ENCODE results near the gene PGA5. TPM values are rescaled to one million over a fixed set of nuclear protein-coding genes. Genes with fewer than 3 reads are reported as not detected.
"Not testable (repeated sequence)": the region's sequence is repeated elsewhere in the genome, so short reads cannot be mapped to it uniquely, and the experiment has no call there.

The PGA5 gene
- total RNA-seq, 6 donors from 2014 or later: 0.30 to 1.2 TPM; not detected in 4

DNA sequence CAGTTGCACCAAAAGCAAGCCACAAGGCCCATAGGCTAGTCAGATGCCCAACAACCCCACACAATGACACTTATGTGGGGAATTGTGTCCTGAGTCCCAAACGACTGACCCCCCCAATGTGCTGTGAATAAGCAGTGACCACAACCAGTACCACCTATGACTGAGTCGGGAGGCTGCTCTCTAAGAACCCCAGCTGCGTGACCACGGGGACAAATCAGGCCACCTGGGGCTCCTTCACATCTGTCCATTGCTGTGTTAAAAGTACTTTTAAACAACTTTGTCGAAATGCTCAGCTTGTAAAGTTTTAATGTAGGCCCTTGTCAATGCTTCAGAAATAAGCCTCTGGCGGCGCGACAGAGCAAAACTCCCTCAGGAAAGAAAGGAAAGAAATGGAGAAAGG, 687 bp upstream of the PGA5 start:
- not testable (repeated sequence) for H3K9me3 ChIP-seq; H3K4me1 ChIP-seq; H3K27ac ChIP-seq; DNase-seq; H3K4me3 ChIP-seq; ATAC-seq (ENCODE audit: low FRiP score in 2 of 2); H3K27me3 ChIP-seq; H3K36me3 ChIP-seq
- 70 to 77% methylated on average over 6 to 8 of the region's 8 CpGs for WGBS, 2 donors

DNA sequence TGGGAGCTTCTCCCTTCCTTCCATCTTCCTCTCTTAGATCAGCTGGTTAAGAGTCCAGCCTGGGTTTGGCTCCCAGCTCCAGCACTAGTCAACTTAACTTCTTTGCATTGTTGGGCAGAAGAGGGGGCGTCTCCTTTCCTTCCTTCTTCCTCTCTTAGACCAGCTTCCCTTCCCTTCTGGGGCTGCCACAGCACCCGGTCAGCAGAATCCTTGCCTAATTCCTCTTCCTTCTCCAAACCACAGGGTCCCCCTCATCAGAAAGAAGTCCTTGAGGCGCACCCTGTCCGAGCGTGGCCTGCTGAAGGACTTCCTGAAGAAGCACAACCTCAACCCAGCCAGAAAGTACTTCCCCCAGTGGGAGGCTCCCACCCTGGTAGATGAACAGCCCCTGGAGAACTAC, 551 bp downstream of the PGA5 start:
- peak in 1 of 2 donors; percentile 74 for ATAC-seq (ENCODE audit: low FRiP score in 2 of 2)
- H3K9me3 ChIP-seq, H3K27me3 ChIP-seq, H3K4me1 ChIP-seq, DNase-seq, H3K4me3 ChIP-seq, H3K27ac ChIP-seq, H3K36me3 ChIP-seq: not testable (repeated sequence)
- WGBS, 2 donors: no CpG with 5 or more reads among the region's 5 CpGs

DNA sequence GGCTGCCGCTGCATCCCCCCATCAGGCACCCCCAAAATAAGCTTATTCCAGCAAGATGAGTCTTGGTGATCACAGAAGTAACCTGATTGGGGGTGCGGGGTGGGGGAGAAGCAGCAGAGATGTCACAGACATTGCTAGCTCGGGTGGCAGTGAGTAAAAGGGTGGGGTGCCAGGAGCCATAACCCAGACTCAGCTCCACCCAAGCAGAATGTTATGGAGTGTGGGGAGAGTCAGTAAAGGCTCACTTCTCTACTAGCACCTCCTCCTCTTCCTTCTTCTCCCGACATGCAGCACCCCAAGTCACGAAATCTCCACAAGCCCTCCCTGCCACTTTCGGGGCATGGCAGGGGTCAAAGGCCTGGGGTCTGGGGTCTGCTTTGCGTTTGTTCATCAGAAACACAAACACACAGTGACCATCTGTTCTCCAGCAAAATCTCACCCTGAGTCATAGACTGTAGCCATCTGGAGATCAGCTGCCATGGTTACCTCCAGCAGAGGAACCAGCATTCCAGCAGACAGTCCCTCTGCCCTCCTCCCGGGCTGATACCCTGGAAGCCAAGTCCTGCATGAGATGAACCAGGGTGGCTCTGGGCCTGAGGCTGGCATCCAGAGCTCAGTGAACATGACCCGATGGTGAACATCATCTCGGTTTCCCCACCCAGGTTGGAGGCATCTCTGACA, 4.4 kb downstream of the PGA5 start:
- not testable (repeated sequence) for H3K27ac ChIP-seq; DNase-seq; ATAC-seq (ENCODE audit: low FRiP score in 2 of 2); H3K9me3 ChIP-seq; H3K27me3 ChIP-seq; H3K4me1 ChIP-seq; H3K4me3 ChIP-seq; H3K36me3 ChIP-seq
- no CpG with 5 or more reads among the region's 10 CpGs for WGBS, 2 donors

DNA sequence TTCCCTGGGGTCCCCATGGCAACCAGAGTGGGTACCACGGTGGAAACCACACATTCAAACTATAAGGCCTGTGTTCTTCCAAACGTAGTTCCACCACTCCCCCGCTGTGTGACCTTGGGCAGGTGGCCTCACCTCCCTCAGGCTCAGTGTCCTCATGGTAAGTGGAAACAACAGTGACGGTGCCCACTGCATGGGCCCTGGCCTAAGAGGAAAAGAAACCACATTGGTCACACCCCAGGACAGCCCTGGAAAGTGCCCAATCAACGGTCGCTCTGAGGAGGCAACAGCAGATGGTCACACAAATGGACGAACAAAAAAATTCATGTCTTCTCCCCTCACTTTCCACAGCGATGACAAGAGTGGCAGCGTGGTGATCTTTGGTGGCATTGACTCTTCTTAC, 7.1 kb downstream of the PGA5 start:
- H3K9me3 ChIP-seq; H3K4me3 ChIP-seq; H3K27ac ChIP-seq; H3K36me3 ChIP-seq; DNase-seq; H3K27me3 ChIP-seq; H3K4me1 ChIP-seq; ATAC-seq (ENCODE audit: low FRiP score in 2 of 2): not testable (repeated sequence)
- WGBS, 2 donors: 88 to 92% methylated on average over 8 to 9 of the region's 9 CpGs

DNA sequence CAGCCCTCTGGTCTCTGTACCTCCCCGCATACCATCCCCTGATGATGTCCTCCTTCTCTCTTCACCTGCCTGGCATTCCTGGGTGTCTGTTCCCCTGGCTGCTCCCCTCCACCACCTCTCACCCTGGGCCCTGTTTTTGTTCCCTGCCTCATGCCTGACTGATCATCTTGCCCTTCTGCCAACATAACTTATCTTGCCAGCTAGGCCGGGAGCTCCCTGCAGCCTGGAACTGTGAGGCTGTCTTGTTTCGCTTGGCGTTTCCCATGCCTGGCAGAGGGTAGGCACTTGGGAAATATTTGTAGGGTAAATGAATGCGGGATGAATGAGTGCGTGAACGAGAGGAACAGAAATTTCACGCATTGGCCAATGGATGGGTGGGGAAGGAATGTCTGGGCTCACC, 8.2 kb downstream of the PGA5 start:
- H3K27ac ChIP-seq, DNase-seq: not testable (repeated sequence)
- WGBS, 2 donors: 89 to 90% methylated on average over 8 of the region's 8 CpGs

DNA sequence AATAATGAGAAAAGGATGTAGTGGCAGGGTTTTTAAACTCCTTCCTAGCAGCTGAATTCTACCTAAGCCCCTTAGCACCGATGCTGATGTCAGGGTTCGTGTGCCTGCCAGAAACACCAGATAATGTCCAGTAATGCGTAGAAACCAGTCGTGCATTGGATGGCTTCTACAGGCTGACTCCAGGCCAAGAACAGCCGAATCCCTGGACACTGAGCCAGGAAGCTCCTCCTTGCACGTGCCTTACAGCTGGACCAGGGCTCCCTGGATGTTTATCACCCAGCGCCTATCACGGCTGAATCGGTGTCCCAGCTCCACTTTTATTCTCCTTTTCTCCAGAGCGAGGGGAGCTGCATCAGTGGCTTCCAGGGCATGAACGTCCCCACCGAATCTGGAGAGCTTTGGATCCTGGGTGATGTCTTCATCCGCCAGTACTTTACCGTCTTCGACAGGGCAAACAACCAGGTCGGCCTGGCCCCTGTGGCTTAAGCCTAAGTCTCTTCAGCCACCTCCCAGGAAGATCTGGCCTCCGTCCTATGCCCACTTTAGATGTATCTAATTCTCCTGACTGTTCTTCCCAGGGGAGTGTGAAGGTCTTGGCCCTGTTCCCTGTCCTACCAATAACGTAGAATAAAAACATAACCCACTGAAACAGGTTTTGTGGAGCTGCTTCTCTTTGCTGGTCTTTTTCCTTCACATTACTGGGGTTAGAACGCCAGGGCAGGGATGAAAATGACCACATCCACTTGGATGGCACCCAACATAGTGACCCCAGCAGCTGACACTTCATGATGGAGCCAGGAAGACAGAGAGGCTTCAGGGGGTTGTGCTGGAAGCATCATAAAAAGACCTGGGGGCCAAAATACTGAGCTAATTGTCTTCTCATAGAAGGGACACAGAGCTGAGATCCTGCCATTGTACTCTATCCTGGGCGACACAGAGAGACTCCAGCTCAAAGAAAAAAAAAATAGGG, 10.1 kb downstream of the PGA5 start:
- not testable (repeated sequence) for H3K27ac ChIP-seq, H3K4me1 ChIP-seq, H3K9me3 ChIP-seq, H3K27me3 ChIP-seq, H3K4me3 ChIP-seq, H3K36me3 ChIP-seq, DNase-seq
- peak in 1 of 2 donors; percentile 69 for ATAC-seq (ENCODE audit: low FRiP score in 2 of 2)
- WGBS, 2 donors: 76 to 77% methylated on average over 17 to 20 of the region's 20 CpGs

More for the DNA sequence above, 8.2 kb downstream of the PGA5 start:
- not testable (repeated sequence) for H3K9me3 ChIP-seq; H3K27me3 ChIP-seq; ATAC-seq (ENCODE audit: low FRiP score in 2 of 2); H3K4me1 ChIP-seq; H3K4me3 ChIP-seq; H3K36me3 ChIP-seq

DNA sequence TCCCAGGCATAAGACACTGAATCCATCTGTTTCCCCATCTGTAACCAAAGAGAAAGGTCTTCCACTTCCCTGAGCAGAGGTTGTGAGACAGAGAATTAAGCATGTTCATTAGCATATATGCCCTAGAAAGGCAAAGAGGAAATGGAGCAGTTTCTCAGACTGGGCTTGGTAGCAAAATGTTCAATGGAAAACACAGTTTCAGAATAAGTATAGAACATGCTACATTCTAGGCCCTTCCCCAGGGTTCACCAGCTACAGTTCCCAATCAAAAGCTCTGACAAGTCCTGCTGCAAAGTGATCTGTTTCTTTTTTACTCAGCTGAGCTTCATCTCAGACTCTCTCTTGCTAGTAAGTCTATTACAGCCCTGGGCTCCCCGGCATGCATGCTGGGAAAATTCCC, 11.4 kb downstream of the PGA5 start:
- not testable (repeated sequence) for H3K4me1 ChIP-seq; H3K27ac ChIP-seq; H3K27me3 ChIP-seq; H3K4me3 ChIP-seq; DNase-seq; H3K36me3 ChIP-seq; ATAC-seq (ENCODE audit: low FRiP score in 2 of 2); H3K9me3 ChIP-seq
- 80% methylated on average over 1 of the region's 1 CpG; no CpG with 5 or more reads in 1 of the 2 donors for WGBS, 2 donors

DNA sequence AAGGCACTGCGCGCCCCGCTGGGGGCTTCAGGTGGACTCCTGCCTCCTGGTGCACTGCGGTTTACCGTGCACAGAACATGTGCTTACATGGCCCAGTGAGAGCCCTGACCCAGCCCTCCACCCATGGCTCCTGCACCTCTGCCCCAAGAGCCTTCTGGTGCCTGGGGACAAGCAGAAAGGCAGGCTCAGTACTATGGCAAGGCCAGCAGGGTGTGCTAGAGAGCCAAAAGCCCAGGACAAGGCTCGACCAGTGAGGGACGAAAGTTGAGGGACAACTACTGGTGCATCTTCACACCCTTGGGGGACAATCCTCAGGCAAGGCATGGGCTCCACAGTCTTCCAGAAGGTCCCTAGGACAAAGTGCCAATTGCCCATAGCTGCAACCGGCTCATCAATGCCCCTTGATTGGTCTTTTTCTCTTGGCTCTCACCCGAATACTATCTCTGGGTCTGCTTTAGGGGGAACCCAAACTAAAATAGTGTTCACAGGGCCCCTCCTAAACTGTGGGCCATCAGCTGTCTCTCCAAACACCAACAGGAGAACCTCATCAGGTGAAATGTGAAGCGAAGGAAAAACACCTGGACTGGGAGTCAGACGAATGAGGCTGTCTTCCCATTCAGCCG, 13.5 kb downstream of the PGA5 start:
- ATAC-seq (ENCODE audit: low FRiP score in 2 of 2) (peak; percentile 62 to 81), DNase-seq (peak; percentile 46 to 59)
- TF ChIP-seq, protein P1, sequence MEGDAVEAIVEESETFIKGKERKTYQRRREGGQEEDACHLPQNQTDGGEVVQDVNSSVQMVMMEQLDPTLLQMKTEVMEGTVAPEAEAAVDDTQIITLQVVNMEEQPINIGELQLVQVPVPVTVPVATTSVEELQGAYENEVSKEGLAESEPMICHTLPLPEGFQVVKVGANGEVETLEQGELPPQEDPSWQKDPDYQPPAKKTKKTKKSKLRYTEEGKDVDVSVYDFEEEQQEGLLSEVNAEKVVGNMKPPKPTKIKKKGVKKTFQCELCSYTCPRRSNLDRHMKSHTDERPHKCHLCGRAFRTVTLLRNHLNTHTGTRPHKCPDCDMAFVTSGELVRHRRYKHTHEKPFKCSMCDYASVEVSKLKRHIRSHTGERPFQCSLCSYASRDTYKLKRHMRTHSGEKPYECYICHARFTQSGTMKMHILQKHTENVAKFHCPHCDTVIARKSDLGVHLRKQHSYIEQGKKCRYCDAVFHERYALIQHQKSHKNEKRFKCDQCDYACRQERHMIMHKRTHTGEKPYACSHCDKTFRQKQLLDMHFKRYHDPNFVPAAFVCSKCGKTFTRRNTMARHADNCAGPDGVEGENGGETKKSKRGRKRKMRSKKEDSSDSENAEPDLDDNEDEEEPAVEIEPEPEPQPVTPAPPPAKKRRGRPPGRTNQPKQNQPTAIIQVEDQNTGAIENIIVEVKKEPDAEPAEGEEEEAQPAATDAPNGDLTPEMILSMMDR (IDR thresholded peaks at IDR 0.05): peak; percentile 68 to 83 (median 78)
- TF ChIP-seq POLR2AphosphoS5 (IDR thresholded peaks at IDR 0.05): no peak
- H3K36me3 ChIP-seq: no peaks in the 10 kb centered on the region
- no peaks in the 10 kb centered on the region for H3K9me3 ChIP-seq
- no peaks in the 10 kb centered on the region for H3K27me3 ChIP-seq
- H3K4me3 ChIP-seq: no peak overlapping the region
- H3K4me1 ChIP-seq: no peaks in the 10 kb centered on the region
- H3K27ac ChIP-seq: no peak overlapping the region
- 52 to 62% methylated on average over 5 to 12 of the region's 12 CpGs for WGBS, 2 donors

Measured in upper lobe of left lung (tissue), 6 donors.